NB4 (cell line): ENCODE measurements around the gene ACACB.

ENCODE experiments used
- DNase-seq: peaks from one replicate; pipeline ENCODE4 v3.0.0; 2010; ENCODE audit warnings: low read depth
- H3K4me3 ChIP-seq: one replicate; pipeline ENCODE4 v1.5.1; 2011; ENCODE audit warnings: mild to moderate bottlenecking, low read depth, low read length, moderate library complexity
- CTCF ChIP-seq: IDR thresholded peaks from one replicate; pipeline ENCODE4 v1.5.1; 2012; ENCODE audit warnings: low read depth, low read length
- MAX ChIP-seq: IDR thresholded peaks from 2 replicates; pipeline ENCODE4 v1.6.1; 2011; ENCODE audit warnings: low read depth, low read length
- MYC ChIP-seq: IDR thresholded peaks from 2 replicates; pipeline ENCODE4 v1.6.1; 2011; ENCODE audit warnings: low read depth, low read length
- POLR2A ChIP-seq: IDR thresholded peaks from 2 replicates; pipeline ENCODE4 v1.6.1; 2011; ENCODE audit warnings: mild to moderate bottlenecking; ENCODE audit not compliant: insufficient read length; ENCODE audit errors: extremely low read depth

Gene ACACB

GRCh38 chr12:109093022-109093918 lies 23.1 kb upstream of the ACACB start, which contains the start of gene ALKBH2:
Gene ALKBH2, minus strand, starts transcription at chr12:109093472. Its CDS starts 686 bp downstream, at chr12:109092786.
- H3K4me3 ChIP-seq = peak within 1 kb of the TSS; percentile 78
- TF ChIP-seq POLR2A = peak; percentile 77
- peak; percentile 99 for TF ChIP-seq MYC
- TF ChIP-seq CTCF = peak; percentile 98
- peak; percentile 98 for TF ChIP-seq MAX
- DNase-seq = peak; percentile 96

- peak overlapping the region; percentile 64 for H3K4me3 ChIP-seq
- no peak for TF ChIP-seq POLR2A
- no peak for TF ChIP-seq CTCF
- no peak for TF ChIP-seq MAX
- no peak for TF ChIP-seq MYC
- DNase-seq = no peak
These were observed 19.3 kb upstream of the ACACB start for GRCh38 chr12:109097140-109097434.

- peak within 1 kb of the TSS; percentile 67 for H3K4me3 ChIP-seq
- peak; percentile 97 for TF ChIP-seq MAX
- peak; percentile 91 for TF ChIP-seq MYC
- TF ChIP-seq POLR2A = peak; percentile 83
- TF ChIP-seq CTCF = no peak
- DNase-seq = peak; percentile 98
These were observed 18.8 kb upstream of the ACACB start, which contains the start of gene UNG for GRCh38 chr12:109097435-109098182. Gene UNG, plus strand, starts transcription at chr12:109097597. Its CDS starts 83 bp downstream, at chr12:109097680.

GRCh38 chr12:109098183-109098604 lies 18.2 kb upstream of the ACACB start:
- peak overlapping the region; percentile 67 for H3K4me3 ChIP-seq
- TF ChIP-seq CTCF = no peak
- TF ChIP-seq POLR2A = no peak
- TF ChIP-seq MYC = no peak; the same call in 1 of the 2 replicates
- no peak for TF ChIP-seq MAX
- no peak for DNase-seq

- no peak for DNase-seq
- TF ChIP-seq MYC (no peak), MAX (no peak), POLR2A (no peak), CTCF (no peak)
- peak overlapping the region; percentile 67 for H3K4me3 ChIP-seq
These were observed 17.7 kb upstream of the ACACB start for GRCh38 chr12:109098651-109099050.
